Measurements from ENCODE around the gene SRD5A2. TPM values are rescaled to one million over a fixed set of nuclear protein-coding genes. Genes with fewer than 3 reads are reported as not detected.

Gene SRD5A2
- polyA plus RNA-seq, 1 experiment: not detected

GRCh38 chr2:31517442-31518203, 63.1 kb downstream of the SRD5A2 start:
- ChIA-PET POLR2A (no interaction called here), CTCF (no interaction called here)
- TF ChIP-seq CTCF (IDR thresholded peaks at IDR 0.05; ENCODE audit: insufficient read depth, low read depth, low read length): no peak

DNA sequence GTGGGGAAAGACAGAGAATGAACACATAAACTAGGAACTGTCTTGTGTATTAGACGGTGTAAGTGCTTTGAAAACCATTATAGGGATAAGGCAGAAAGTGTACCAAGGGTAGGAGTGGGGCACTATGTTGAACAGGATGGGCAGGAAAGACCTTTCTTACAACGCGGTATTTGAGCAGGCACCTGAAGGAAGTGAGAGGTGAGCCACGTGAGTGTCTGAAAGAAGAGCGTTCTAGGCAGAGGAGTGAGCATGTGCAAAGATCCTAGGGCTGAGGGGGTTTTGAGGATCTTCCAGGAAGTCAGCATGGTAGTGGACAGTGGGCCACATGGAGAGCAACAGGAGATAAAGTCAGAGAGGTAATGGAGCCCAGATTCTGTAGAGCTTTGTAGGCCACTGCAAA, 65.2 kb downstream of the SRD5A2 start:
- H3K36me3 ChIP-seq (ENCODE audit: control insufficient read depth, insufficient read depth, low read length): no peaks in the 10 kb centered on the region
- DNase-seq (ENCODE audit: low read depth): no peak
- ChIA-PET POLR2A (no interaction called here), CTCF (interaction anchor here (1.2 kb wide), 1 partner anchor 8 kb away, joined by 4 read pairs; no protein-coding TSS in a partner anchor)
- TF ChIP-seq CTCF (IDR thresholded peaks at IDR 0.05; ENCODE audit: insufficient read depth, low read depth, low read length): no peak
- no peaks in the 10 kb centered on the region for H3K27me3 ChIP-seq (ENCODE audit: control insufficient read depth, insufficient read depth, low read length)
- H3K4me3 ChIP-seq (ENCODE audit: low read depth, low read length): no peak overlapping the region

More at GRCh38 chr2:31517442-31518203, 63.1 kb downstream of the SRD5A2 start:
- DNase-seq (ENCODE audit: low read depth): no peak
- no peaks in the 10 kb centered on the region for H3K27me3 ChIP-seq (ENCODE audit: control insufficient read depth, insufficient read depth, low read length)
- no peak overlapping the region for H3K4me3 ChIP-seq (ENCODE audit: low read depth, low read length)
- no peaks in the 10 kb centered on the region for H3K36me3 ChIP-seq (ENCODE audit: control insufficient read depth, insufficient read depth, low read length)

DNA sequence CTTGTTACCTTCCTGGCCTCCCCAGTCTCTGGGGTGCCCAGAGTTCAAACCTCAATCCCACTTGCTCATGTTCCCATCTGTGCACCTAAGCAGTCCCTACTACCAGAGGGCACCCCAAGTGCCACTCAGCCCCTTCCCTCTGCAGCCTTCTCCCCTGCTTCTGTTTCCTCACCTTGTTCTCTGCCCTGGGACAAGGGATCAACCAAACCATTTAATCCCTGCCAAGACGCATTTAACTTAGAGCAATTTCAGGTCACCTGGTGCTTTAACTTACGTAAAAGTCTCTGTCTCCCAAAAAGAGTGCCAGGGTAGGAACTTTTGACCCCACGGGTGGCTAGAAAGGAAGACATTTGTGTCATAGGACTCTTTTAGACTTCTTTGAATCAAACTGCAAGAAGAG, 67.2 kb downstream of the SRD5A2 start:
- ChIA-PET POLR2A (no interaction called here), CTCF (interaction anchor here (0.9 kb wide), 1 partner anchor 10 kb away, joined by 5 read pairs; no protein-coding TSS in a partner anchor)
- no peak overlapping the region for H3K4me3 ChIP-seq (ENCODE audit: low read depth, low read length)
- TF ChIP-seq CTCF (IDR thresholded peaks at IDR 0.05; ENCODE audit: insufficient read depth, low read depth, low read length): no peak
- DNase-seq (ENCODE audit: low read depth): no peak
- no peaks in the 10 kb centered on the region for H3K36me3 ChIP-seq (ENCODE audit: control insufficient read depth, insufficient read depth, low read length)
- H3K27me3 ChIP-seq (ENCODE audit: control insufficient read depth, insufficient read depth, low read length): no peaks in the 10 kb centered on the region

DNA sequence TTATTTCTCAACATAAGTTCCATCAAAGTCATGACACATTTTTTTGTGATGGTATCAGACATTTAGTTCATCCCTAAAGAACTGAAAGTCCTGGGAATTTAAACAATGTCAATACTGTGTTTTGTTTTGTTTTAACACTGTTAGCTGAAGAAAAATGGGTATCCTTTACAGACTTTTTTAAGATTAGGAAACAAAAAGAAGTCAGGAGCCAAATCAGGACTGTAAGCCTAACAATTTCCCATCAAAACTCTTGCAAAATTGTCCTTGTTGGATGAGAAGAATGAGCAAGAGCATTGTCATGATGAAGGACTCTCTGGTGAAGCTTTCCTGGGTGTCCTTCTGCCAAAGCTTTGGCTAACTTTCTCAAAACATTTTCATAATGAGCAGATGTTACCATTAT, 69.4 kb downstream of the SRD5A2 start:
- Histone ChIP-seq H3K4me3 (ENCODE audit: low read depth, low read length) (no peak overlapping the region), H3K27me3 (ENCODE audit: control insufficient read depth, insufficient read depth, low read length) (no peaks in the 10 kb centered on the region), H3K36me3 (ENCODE audit: control insufficient read depth, insufficient read depth, low read length) (no peaks in the 10 kb centered on the region)
- ChIA-PET POLR2A (no interaction called here), CTCF (interaction anchor here (1.0 kb wide), 1 partner anchor 12 kb away, joined by 4 read pairs; no protein-coding TSS in a partner anchor)
- TF ChIP-seq CTCF (IDR thresholded peaks at IDR 0.05; ENCODE audit: insufficient read depth, low read depth, low read length): no peak
- DNase-seq (ENCODE audit: low read depth): no peak

DNA sequence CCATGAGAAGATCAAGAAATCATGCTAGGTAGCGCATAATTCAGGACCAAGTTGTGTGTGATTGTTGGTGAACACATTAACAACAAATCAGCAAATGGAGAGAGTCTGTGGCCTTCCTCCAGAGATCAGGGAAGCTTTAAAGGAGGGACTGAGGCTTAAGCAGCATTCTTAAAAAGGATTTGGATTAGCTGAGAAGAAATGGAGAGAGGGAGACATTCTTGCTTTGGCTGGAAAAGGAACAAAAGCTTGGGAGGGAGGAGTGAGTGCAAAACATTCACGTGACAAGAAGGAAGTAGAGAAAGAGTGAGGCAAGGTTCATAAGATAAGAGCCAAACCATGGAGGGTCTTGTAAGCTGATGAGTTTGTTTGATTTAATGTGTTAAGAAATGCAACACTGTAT, 75.6 kb downstream of the SRD5A2 start:
- ChIA-PET CTCF (interaction anchor here (2.4 kb wide), 1 partner anchor 19 kb away, joined by 9 read pairs; no protein-coding TSS in a partner anchor), POLR2A (no interaction called here)
- no peaks in the 10 kb centered on the region for H3K27me3 ChIP-seq (ENCODE audit: control insufficient read depth, insufficient read depth, low read length)
- H3K36me3 ChIP-seq (ENCODE audit: control insufficient read depth, insufficient read depth, low read length): no peaks in the 10 kb centered on the region
- DNase-seq (ENCODE audit: low read depth): no peak
- H3K4me3 ChIP-seq (ENCODE audit: low read depth, low read length): no peak overlapping the region
- TF ChIP-seq CTCF (IDR thresholded peaks at IDR 0.05; ENCODE audit: insufficient read depth, low read depth, low read length): no peak
